GM19193 (cell line): ENCODE data around the gene CYB561A3.
A peak's percentile ranks its signal among the peaks of the same experiment; 100 is the strongest.

ENCODE experiments used
- POLR2A ChIP-seq: IDR thresholded peaks from 4 replicates; pipeline ENCODE4 v1.6.1; 2011; ENCODE audit not compliant: insufficient read depth, insufficient read length; ENCODE audit errors: extremely low read depth

Gene CYB561A3, protein sequence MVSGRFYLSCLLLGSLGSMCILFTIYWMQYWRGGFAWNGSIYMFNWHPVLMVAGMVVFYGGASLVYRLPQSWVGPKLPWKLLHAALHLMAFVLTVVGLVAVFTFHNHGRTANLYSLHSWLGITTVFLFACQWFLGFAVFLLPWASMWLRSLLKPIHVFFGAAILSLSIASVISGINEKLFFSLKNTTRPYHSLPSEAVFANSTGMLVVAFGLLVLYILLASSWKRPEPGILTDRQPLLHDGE

DNA sequence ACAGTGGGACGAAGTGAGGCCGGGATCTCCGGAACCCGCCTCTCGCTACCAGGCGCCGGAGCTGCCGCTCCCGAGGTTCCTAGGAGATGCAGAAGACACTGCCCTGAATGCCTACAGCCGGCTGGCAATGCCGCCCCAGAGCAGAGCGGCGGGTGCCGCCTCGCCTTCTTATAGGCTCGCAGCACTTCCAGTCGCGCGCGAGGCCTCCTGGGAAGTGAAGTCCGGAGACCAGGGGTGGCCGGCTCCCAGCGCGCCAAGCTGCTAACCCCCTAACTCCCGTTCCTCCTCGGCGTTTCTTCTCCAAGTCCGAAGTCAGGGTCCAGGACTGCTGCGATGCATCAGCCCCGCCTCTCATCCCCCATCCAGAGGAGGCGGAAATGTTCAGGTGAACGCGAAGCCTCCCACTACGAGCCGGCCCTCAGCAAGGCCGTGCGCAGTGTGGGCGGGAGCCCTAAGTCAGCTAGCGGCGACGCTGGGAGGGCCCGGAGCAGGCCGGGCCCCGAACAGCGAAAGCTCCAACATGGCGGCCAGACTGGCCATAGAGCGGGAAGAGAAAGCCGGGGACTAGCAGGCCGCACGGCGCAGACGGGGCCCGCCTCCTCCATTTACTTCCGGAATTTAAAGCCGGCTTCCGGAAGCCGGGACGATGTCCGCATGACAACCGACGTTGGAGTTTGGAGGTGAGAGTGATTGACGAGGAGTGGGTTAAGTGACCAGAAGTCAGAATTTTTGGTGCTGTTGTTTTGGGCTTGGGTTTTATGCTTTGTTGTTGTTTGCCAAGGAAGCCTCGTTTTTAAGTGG is at the start of gene CYB561A3, which contains the start of gene TMEM138:
Gene CYB561A3 (minus strand): TSS at position 142 of the 801 bp plus-strand sequence. CDS start 5,169 bp downstream, outside the sequence.
Gene TMEM138 (plus strand): TSS at position 634 of the 801 bp plus-strand sequence. CDS start 2,017 bp downstream, outside the sequence.
- TF ChIP-seq POLR2A, result peak; percentile 99

DNA sequence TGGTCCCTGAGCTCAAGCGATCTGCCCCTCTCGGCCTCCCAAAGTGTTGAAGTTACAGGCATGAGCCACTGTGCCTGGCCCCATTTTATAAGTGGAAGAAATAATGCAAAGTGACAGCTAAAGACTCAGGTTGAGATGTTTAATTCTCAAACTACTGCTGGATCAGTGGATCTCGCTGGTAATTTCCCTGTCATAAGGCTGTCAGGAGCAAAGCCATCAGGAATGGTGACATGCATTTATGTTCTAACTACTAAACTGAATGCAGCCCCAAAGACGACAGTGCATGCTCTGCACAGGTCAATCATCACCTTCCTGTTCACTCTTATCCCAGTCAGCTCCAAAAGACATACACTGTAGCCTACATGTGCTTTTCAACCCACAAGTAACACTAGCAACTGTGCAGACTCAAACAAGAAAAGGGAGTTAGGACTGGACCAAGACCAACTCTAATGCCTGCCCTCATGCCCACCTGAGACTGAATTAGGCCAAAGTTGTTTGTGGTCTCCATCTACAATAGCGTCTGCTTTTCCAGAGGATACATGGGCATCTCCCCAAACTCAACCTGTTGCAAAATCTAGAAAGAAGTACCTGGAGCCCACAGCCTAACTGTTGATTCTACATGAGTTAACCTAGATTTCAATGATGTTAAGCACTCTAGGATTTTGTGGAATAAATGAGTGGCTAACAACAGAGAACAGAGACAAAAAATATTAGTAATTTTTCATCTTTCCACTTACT is 45.5 kb upstream of the CYB561A3 start:
- TF ChIP-seq POLR2A, result no peak

DNA sequence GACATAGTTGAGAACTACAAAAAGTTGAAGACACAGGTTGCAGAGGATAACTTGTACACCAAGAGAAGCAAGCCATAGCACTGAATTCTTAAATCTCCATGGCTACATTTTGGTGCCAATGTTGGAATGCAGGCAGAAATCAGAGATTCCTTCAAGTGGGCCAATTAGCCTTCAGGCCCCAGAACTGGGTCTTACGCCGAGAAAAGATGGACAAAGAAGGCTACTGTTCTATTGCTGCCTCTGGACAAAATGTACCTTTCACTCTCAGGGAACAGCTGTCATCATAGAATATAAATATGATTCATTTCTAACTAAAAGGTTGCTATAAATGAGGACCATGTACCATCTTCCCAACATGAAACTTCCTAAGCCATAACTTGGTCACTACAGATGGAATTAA is 44.4 kb upstream of the CYB561A3 start:
- no peak for TF ChIP-seq POLR2A

DNA sequence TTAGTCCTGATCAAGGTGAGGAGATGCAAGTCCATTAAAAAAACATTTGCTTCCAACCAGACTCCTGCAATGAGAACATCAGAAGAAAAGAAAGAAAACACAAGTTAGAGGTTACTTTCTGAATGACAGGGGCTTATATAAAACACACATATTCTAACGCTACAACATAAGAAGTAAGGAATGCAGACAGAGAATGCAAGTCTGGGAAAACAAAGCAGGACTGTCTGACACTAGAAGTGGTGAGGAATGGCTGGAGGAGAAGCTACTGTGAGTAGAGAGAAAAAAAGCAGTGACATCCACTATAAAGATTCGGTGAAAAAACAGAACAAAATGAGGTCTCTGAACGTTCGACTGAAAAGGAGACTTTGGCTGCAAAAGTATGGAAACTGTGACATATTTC is 43.0 kb upstream of the CYB561A3 start:
- TF ChIP-seq POLR2A, result no peak

DNA sequence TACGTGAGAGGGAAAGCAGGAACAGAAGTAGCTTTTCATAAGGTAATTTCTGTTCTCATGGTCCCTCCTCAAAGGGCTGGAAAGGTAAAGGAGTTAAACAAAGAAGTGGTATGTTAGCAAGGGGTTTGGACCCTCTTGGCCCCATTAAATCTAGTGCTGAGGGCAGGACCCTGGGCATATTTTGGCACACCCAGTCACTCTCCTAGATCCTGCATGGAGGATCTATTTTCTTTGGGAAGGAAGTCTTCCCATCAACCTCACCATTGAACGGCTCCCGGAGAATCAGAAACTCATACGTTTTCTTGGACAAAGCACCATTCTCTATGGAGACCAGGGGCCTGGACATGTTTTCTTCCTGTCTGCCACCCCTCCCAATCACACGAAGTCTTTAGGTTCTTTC is 42.4 kb upstream of the CYB561A3 start:
- no peak for TF ChIP-seq POLR2A

DNA sequence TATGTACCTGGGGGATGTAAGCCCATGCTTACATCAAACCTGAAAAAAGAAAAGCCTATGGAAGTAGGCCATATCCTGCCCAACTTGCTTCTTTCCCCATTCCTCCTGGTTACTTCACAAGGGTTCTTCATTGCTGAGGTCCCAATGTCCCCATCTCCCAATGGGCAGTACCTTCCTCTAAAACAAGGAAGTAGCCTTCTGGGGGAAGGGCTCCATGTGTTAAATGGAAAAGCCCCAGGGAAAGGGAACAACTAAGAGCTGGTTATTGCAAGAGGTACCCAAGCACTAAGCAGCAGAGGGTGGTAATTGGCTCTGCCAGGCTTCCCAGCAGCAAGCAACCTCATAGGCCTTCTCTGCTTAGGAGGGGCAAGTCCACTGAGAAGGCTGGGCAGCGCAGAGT is 42.0 kb upstream of the CYB561A3 start:
- no peak for TF ChIP-seq POLR2A

DNA sequence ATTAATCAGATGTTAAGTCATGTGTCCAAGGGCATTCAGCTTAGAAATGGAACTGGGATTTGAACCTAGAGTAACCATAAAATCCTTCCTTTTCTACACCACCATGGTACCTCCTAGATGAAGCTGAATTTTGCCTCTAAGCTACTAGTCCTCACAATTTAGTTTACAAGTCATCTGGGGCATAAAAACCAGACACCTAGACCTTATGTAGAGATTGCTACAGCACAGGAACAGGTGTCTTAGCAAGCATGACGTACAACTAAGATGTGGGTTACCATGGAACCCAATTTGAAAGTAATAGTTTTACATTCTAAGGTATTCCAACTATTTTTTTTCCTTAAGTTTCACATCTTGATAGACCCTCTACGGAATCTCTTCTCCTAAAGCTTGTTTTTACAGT is 39.9 kb upstream of the CYB561A3 start:
- no peak for TF ChIP-seq POLR2A

DNA sequence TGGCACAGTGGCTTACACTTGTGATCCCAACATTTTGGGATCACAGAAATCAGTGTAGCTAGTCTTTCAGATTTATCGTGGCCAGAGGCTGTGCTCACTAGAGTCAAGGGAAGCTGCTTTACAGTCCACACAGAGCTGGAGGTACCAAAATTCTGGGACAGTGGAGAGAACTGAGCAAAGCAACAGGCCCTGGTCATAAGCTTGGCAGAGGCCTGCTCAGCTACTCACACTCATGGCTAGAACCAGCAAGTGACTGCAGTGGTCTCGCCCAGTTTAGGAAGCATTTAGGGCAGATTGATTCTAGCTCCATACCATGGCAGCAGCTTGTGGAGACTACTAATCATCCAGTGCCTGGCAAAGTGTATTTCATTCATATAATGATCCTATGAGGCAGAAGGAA is 39.5 kb upstream of the CYB561A3 start:
- no peak for TF ChIP-seq POLR2A

DNA sequence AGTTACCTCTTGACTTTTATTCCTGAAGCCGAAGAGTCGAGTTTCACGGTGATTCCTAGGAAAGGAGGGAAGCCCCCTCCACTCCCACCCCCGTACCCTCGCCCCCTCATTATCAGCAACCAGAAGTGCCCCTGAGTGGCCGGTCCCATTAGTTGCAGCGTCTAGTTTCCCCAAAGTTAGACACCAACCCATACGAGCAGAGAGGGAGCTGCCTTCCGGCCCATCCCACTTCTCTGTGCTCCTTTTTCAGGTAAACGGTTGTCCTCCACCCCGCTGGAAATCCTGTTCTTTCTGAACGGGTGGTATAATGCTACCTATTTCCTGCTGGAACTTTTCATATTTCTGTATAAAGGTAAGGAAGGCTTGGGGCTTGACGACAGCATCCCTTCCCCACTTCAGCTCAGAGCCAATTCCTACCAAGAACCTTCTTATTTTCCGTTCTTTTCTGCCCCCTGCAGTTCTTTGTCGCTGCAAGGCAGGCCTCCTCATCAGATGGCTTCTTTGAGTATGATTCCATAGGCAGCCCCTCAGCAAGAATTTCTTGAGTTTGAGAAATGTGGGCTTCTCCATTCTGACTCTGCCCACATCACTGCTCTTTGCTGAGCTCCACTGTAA is 31.4 kb upstream of the CYB561A3 start:
- TF ChIP-seq POLR2A, result no peak

DNA sequence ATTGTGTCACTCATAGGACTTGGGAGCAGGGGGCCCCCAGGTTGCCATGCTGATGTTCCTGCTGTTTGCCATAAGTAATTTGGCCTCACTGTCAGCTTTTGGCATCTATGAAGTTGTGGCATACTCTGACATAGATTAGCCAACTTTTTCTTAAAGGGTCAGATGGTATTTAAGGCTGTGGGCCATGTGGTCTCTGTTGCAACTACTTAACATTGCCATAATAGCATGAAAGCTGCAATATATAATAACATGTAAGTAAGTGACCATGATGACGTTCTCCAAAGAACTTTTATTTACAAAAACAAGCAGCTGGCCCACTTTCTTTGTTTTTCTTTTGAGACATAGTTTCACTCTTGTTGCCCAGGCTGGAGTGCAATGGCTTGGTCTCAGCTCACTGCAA is 28.5 kb upstream of the CYB561A3 start:
- TF ChIP-seq POLR2A, result no peak

DNA sequence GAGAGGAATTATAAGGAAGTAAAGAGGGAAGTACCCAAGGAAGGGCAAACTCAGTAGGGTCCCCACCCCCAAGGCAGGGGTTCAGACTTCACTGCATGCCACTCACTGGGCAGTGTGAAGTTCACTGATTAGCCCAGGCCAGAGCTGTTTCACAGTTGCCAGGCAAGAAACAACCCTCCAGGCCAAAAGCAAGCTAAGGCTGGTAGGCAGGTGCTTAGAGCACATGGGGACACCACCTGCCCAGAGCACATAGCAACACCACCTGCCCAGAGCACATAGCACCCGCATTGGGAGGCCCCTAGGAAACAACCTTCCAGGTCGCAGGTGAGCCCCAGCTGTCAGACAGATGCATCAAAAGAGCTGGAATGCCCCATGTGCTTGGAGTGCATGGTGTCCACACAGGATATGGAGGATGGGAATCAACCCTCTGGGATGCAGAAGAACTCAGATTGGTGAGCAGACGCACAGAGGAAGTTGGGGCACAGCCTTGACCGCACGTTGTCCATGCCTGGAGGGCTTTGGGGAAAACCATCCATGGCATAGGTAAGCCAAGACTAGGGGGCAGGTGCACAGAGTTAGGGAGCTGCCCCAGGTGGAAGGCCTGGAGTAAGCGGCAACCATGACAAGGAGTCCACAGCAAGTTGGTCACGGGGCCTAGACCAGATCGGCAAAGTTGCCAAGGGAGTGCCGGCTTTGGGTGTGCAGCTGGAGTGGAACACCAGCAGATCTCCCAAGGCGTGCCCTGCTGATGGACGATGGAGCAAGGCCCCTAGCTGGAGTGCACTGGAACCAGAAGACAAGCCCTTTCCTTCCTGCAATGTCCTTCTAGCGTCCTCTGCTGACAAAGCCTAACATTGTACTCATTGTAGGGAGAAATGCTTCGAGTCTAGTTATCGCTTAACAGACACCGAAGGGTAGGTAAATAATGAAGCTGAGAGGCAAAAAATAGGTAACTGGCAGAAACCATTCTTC is 22.9 kb upstream of the CYB561A3 start:
- TF ChIP-seq POLR2A, result no peak

DNA sequence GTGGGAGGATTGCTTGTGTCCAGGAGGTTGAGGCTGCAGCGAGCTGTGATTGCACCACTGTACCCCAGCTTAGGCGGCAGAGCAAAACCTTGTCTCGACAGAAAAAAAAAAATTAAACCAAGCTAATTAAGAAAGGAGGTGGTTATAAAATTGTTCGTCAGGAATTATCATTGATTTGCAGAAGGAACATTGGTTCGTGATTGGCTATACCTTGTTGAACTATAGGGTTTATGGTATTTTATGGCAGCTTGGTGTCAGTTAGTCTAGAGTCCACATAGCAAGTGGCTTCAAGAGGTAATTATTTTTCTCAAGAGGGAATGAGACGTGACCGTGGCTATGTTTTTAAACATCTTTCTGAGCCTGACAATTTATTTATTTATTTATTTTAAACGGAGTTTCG is 19.2 kb upstream of the CYB561A3 start:
- TF ChIP-seq POLR2A, result no peak

DNA sequence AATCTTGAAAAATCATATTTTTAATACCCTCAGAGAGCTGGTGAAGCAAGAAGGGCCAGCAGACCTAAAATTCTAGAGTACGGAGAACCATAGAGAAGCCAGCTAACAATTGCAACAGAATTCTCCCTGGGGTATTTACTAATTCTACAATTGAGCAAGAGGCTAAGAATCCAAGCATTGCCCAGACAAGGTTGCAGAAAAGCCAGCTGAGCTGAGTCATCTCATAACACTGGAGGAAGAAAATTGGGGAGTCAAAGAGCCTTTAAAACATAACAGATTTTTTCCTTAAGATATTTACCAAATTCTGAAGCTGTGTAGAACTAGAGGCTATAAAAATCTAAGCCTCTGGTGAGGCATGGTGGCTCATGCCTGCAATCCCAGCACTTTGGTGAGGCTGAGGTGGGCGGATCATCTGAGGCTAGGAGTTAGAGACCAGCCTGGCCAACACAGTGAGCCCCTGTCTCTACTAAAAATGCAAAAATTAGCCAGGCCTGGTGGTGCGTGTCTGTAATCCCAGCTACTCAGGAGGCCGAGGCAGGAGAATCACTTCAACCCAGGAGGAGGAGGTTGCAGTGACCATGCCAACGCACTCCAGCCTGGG is 17.1 kb upstream of the CYB561A3 start:
- TF ChIP-seq POLR2A, result no peak

DNA sequence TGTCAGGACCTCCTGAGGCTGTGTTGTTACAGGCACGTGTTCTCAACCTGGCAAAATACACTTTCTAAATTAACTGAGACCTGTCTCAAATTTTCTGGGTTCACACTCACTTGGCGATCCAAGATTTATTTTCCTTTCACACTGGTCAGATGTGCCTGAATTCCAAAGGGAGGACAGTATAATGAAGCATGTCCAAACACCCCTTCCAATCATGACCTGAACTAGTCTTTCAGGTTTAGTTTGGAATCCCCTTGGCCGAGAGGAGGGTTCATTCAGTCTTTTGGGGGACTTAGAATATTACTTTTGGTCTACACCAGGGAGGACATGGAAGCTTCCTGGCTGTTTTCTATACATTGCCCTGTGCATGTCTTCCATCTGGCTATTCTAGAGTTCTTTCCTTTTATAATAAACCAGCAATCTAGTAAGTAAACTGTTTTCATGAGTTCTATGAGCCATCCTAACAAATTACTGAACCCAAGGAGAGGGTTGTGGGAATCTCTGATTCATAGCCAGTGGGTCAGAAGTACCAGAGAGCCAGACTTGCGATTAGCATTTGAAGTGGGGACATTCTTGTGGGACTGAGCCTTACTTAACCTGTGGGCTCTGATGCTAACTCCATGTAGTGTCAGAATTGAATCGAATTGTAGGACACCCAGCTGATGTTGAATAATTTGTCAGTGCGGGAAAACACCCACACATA is 15.9 kb upstream of the CYB561A3 start:
- no peak for TF ChIP-seq POLR2A

DNA sequence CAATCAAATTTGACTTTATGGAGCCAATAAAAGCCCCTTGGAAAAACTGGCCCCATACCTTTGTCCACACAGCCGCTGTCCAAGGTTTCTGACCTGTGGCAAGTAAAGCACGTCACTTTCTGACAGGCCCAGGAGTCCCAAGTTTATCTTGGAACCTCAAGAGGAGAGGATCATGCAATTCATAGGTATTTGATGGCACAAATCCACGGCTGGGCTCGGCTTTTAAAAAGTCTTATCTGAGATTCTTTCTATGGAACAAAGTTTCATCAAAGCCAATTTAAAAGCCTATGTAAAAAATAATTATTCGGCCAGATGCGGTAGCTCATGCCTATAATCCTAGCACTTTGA is 14.1 kb upstream of the CYB561A3 start:
- no peak for TF ChIP-seq POLR2A
